ENCODE measurements around the gene FARS2.

DNA sequence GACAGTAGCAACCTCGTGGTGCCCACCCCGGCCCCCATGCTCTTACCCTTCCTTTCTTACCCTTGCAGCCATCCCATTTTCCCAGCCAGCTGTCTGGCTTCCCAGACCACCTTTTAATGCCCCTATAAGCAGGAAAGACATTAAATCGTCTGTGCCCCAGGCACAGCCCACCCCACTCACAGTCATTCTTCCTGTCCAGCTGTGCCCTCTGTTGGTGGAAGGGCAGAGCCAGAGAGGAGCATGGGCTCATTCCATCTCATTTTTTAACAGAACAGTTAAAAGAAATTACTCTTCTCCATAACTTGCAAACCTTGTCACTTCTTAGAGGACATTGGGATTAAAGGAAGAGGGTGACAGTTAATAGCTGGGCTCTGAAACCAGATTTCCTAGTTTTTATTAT is 504.9 kb downstream of the FARS2 start:
- TF ChIP-seq, protein P1, sequence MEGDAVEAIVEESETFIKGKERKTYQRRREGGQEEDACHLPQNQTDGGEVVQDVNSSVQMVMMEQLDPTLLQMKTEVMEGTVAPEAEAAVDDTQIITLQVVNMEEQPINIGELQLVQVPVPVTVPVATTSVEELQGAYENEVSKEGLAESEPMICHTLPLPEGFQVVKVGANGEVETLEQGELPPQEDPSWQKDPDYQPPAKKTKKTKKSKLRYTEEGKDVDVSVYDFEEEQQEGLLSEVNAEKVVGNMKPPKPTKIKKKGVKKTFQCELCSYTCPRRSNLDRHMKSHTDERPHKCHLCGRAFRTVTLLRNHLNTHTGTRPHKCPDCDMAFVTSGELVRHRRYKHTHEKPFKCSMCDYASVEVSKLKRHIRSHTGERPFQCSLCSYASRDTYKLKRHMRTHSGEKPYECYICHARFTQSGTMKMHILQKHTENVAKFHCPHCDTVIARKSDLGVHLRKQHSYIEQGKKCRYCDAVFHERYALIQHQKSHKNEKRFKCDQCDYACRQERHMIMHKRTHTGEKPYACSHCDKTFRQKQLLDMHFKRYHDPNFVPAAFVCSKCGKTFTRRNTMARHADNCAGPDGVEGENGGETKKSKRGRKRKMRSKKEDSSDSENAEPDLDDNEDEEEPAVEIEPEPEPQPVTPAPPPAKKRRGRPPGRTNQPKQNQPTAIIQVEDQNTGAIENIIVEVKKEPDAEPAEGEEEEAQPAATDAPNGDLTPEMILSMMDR (IDR thresholded peaks at IDR 0.05; ENCODE audit: borderline replicate concordance, extremely low read depth, low read length, poor library complexity, severe bottlenecking) = peak; percentile 51
- no peak for TF ChIP-seq EZH2 (IDR thresholded peaks at IDR 0.05; ENCODE audit: borderline replicate concordance, low read depth, low read length, severe bottlenecking)
